ENCODE data around the gene KAZN. TPM values are rescaled to one million over a fixed set of nuclear protein-coding genes. Genes with fewer than 3 reads are reported as not detected.

The KAZN gene
- total and polyA plus RNA-seq, 2 donors (not counting 1 experiment from before 2014, with no cell fraction given): 3.4 to 5.0 TPM

- H3K27ac ChIP-seq (ENCODE audit: insufficient read depth, low read length): no peak overlapping the region
- H3K4me1 ChIP-seq (ENCODE audit: control insufficient read depth, extremely low read depth, insufficient read depth, low read length): no peaks in the 10 kb centered on the region
- DNase-seq (ENCODE audit: low read depth in 2 of 2): peak in 1 of 2 donors; percentile 55
- no peaks in the 10 kb centered on the region for H3K79me2 ChIP-seq (ENCODE audit: control insufficient read depth, insufficient read depth, low read length)
- H3K9me3 ChIP-seq (ENCODE audit: control insufficient read depth, insufficient read depth, low read depth, low read length): no peaks in the 10 kb centered on the region
- no peak overlapping the region for H3K4me3 ChIP-seq (replicated peaks in 1 of 4; ENCODE audit: control extremely low read depth in 1 of 4, insufficient read depth in 1 of 4, low read depth in 3 of 4, low read length in 4 of 4)
- H3K27me3 ChIP-seq (ENCODE audit: control insufficient read depth, insufficient read depth, low read length): peaks cover 3% of the 10 kb centered on the region
- TF ChIP-seq EZH2 (IDR thresholded peaks at IDR 0.05; ENCODE audit: low read length, missing control alignments): no peak
- no peak for TF ChIP-seq CTCF (conservative IDR thresholded peaks at IDR 0.05 in 1 of 2, IDR thresholded peaks at IDR 0.05 in 1 of 2; ENCODE audit: low read depth in 1 of 2, low read length in 2 of 2)
- H2AFZ ChIP-seq (ENCODE audit: low read length): no peak overlapping the region
- no peaks in the 10 kb centered on the region for H4K20me1 ChIP-seq (ENCODE audit: control insufficient read depth, extremely low read depth, insufficient read depth, low read length)
- H3K4me2 ChIP-seq (ENCODE audit: extremely low read depth, insufficient read depth, low read length): no peak overlapping the region
- no peaks in the 10 kb centered on the region for H3K36me3 ChIP-seq (ENCODE audit: control insufficient read depth, insufficient read depth, low read length)
- H3K9ac ChIP-seq (ENCODE audit: insufficient read depth, low read length): no peak overlapping the region
Measured at GRCh38 chr1:15139654-15140350, 541.3 kb downstream of the KAZN start.

DNA sequence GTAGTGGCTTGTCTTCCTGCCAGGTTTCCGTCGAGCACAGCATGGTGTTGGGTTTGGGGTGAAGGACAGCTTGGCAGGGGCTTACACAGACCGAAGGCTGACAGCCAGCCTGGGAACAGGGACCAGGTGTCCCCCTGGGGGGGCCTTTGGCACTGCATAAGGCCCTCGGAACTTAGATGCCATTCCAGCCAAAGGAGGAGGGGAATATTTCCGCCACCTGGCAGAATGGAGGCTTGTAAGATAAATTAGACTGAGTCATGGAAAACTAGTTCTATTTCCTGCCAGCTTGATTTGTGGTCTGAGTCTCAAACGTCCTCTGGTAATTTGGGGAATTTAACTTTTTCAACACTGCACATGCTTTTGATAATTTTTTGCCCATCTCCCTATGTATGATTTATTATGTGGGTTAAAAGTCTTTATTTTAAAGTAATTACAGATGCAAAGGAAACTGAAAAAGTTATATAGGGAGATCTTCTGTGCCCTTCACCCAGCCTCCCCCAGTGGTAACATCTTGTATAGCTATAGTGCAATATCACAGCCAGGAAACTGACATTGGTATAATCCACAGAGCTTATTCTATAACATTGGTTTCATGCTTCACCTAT, 543.6 kb downstream of the KAZN start:
- H4K20me1 ChIP-seq (ENCODE audit: control insufficient read depth, extremely low read depth, insufficient read depth, low read length): no peaks in the 10 kb centered on the region
- DNase-seq (ENCODE audit: low read depth in 2 of 2): peak; percentile 42 to 94
- no peaks in the 10 kb centered on the region for H3K36me3 ChIP-seq (ENCODE audit: control insufficient read depth, insufficient read depth, low read length)
- H3K4me3 ChIP-seq (replicated peaks in 1 of 4; ENCODE audit: control extremely low read depth in 1 of 4, insufficient read depth in 1 of 4, low read depth in 3 of 4, low read length in 4 of 4): no peak overlapping the region
- H3K9me3 ChIP-seq (ENCODE audit: control insufficient read depth, insufficient read depth, low read depth, low read length): no peaks in the 10 kb centered on the region
- peaks cover 3% of the 10 kb centered on the region for H3K27me3 ChIP-seq (ENCODE audit: control insufficient read depth, insufficient read depth, low read length)
- H3K4me1 ChIP-seq (ENCODE audit: control insufficient read depth, extremely low read depth, insufficient read depth, low read length): no peaks in the 10 kb centered on the region
- TF ChIP-seq EZH2 (IDR thresholded peaks at IDR 0.05; ENCODE audit: low read length, missing control alignments) (no peak), CTCF (conservative IDR thresholded peaks at IDR 0.05 in 1 of 2, IDR thresholded peaks at IDR 0.05 in 1 of 2; ENCODE audit: low read depth in 1 of 2, low read length in 2 of 2) (no peak)
- no peaks in the 10 kb centered on the region for H3K79me2 ChIP-seq (ENCODE audit: control insufficient read depth, insufficient read depth, low read length)
- no peak overlapping the region for H2AFZ ChIP-seq (ENCODE audit: low read length)
- no peak overlapping the region for H3K9ac ChIP-seq (ENCODE audit: insufficient read depth, low read length)
- H3K4me2 ChIP-seq (ENCODE audit: extremely low read depth, insufficient read depth, low read length): no peak overlapping the region
- no peak overlapping the region for H3K27ac ChIP-seq (ENCODE audit: insufficient read depth, low read length)

- Histone ChIP-seq H3K36me3 (ENCODE audit: control insufficient read depth, insufficient read depth, low read length) (no peaks in the 10 kb centered on the region), H3K27ac (ENCODE audit: insufficient read depth, low read length) (no peak overlapping the region), H3K4me2 (ENCODE audit: extremely low read depth, insufficient read depth, low read length) (no peak overlapping the region), H3K4me3 (replicated peaks in 1 of 4; ENCODE audit: control extremely low read depth in 1 of 4, insufficient read depth in 1 of 4, low read depth in 3 of 4, low read length in 4 of 4) (no peak overlapping the region), H3K79me2 (ENCODE audit: control insufficient read depth, insufficient read depth, low read length) (no peaks in the 10 kb centered on the region), H3K27me3 (ENCODE audit: control insufficient read depth, insufficient read depth, low read length) (peaks cover 2% of the 10 kb centered on the region), H3K9ac (ENCODE audit: insufficient read depth, low read length) (no peak overlapping the region), H4K20me1 (ENCODE audit: control insufficient read depth, extremely low read depth, insufficient read depth, low read length) (no peaks in the 10 kb centered on the region), H2AFZ (ENCODE audit: low read length) (no peak overlapping the region), H3K9me3 (ENCODE audit: control insufficient read depth, insufficient read depth, low read depth, low read length) (no peaks in the 10 kb centered on the region), H3K4me1 (ENCODE audit: control insufficient read depth, extremely low read depth, insufficient read depth, low read length) (no peaks in the 10 kb centered on the region)
- no peak for DNase-seq (ENCODE audit: low read depth in 2 of 2)
- TF ChIP-seq EZH2 (IDR thresholded peaks at IDR 0.05; ENCODE audit: low read length, missing control alignments): no peak
- no peak for TF ChIP-seq CTCF (conservative IDR thresholded peaks at IDR 0.05 in 1 of 2, IDR thresholded peaks at IDR 0.05 in 1 of 2; ENCODE audit: low read depth in 1 of 2, low read length in 2 of 2)
Measured at GRCh38 chr1:15145327-15145726, 546.8 kb downstream of the KAZN start.

Measured in fibroblast of lung (primary cell).